Bronchial epithelial cell (primary cell): ENCODE data around the gene TNKS1BP1. TPM values are rescaled to one million over a fixed set of nuclear protein-coding genes. Genes with fewer than 3 reads are reported as not detected.

Experiments
- DNase-seq: peaks from one replicate; pipeline ENCODE4 v3.0.0-alpha.2; 2010; ENCODE audit warnings: low read depth
- FAIRE-seq: peaks from 2 replicates; lab custom pipeline; 2011; peaks lifted over from hg19 to GRCh38; lab: Jason Lieb, UNC
- H3K27me3 ChIP-seq: 2 replicates; pipeline ENCODE4 v1.5.1; 2011; ENCODE audit warnings: low read length; ENCODE audit not compliant: control insufficient read depth, insufficient read depth
- H3K36me3 ChIP-seq: 2 replicates; pipeline ENCODE4 v1.5.1; 2011; ENCODE audit warnings: low read length; ENCODE audit not compliant: control insufficient read depth, insufficient read depth
- H3K4me3 ChIP-seq: 2 replicates; pipeline ENCODE4 v1.5.1; 2011; ENCODE audit warnings: mild to moderate bottlenecking, low read depth, low read length, control low read depth
- total RNA-seq: library from RNA; depleted of rRNA; stranded (reverse); fragments of >200 nt; gene quantifications from 2 replicates; pipeline ENCODE4 v1.2.1, GENCODE V29; 2014
- TF ChIP-seq, protein P1 (sequence below): IDR thresholded peaks from 2 replicates; pipeline ENCODE4 v1.5.1; 2011; ENCODE audit warnings: mild to moderate bottlenecking, moderate library complexity, low read length, control low read depth, inconsistent platforms; ENCODE audit not compliant: insufficient read depth, severe bottlenecking

Gene TNKS1BP1
- total RNA-seq, 1 donor from 2014 or later = 67.9 TPM

DNA sequence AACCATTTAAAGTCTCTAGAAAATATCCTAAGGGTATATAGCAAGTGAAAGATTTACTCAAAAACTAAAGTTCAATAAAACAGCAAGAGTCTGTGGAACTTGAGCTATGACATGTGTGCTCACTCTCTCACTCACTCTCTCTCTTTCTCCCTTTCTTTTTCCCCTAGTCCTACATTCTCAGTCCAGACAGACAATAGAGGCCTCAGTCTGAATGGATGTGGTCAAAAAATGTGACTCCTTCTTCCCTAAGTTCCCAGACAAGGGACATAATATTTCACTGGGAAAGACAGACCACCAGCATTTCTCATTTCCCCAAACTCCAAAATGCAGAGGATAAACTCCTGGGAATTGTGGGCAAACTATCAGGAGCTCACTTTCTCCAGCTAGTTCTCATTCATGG lies 70.1 kb downstream of the TNKS1BP1 start:
- Histone ChIP-seq H3K36me3 (no peaks in the 10 kb centered on the region), H3K4me3 (no peak overlapping the region), H3K27me3 (no peaks in the 10 kb centered on the region)
- FAIRE-seq (no peak), DNase-seq (no peak)
- TF ChIP-seq, protein P1, sequence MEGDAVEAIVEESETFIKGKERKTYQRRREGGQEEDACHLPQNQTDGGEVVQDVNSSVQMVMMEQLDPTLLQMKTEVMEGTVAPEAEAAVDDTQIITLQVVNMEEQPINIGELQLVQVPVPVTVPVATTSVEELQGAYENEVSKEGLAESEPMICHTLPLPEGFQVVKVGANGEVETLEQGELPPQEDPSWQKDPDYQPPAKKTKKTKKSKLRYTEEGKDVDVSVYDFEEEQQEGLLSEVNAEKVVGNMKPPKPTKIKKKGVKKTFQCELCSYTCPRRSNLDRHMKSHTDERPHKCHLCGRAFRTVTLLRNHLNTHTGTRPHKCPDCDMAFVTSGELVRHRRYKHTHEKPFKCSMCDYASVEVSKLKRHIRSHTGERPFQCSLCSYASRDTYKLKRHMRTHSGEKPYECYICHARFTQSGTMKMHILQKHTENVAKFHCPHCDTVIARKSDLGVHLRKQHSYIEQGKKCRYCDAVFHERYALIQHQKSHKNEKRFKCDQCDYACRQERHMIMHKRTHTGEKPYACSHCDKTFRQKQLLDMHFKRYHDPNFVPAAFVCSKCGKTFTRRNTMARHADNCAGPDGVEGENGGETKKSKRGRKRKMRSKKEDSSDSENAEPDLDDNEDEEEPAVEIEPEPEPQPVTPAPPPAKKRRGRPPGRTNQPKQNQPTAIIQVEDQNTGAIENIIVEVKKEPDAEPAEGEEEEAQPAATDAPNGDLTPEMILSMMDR = no peak

DNA sequence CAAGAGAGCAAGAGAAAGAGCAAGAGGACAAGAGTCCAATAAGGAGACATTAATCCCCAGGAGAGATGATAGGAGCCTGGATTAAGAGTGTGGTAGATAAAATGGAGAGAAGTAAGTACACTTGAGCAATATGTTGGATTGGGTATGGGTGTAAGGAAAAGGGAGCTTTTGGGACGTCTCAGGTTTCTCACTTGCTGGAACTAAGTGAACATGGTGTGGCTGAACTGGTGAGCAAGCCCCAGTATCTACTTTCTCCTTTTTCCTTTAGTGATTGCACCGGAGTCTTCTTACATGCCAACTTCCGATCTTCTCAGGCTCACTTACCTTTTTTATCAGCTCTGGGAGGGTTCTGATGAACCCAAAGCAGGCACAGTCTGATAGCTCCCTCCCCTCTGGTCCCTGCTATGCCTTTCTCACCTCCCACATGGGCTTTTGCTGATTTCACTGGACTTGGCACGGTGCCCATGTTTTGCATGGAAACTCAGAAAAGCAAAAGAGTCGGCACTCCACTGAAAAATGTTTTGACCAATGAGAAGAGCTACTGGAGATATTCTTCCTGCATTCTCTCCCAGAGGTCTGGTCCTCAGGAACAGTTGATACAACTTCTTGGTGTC lies 73.2 kb downstream of the TNKS1BP1 start:
- H3K36me3 ChIP-seq = no peaks in the 10 kb centered on the region
- no peak overlapping the region for H3K4me3 ChIP-seq
- no peaks in the 10 kb centered on the region for H3K27me3 ChIP-seq
- FAIRE-seq = no peak
- DNase-seq = no peak
- TF ChIP-seq, protein P1 = no peak

DNA sequence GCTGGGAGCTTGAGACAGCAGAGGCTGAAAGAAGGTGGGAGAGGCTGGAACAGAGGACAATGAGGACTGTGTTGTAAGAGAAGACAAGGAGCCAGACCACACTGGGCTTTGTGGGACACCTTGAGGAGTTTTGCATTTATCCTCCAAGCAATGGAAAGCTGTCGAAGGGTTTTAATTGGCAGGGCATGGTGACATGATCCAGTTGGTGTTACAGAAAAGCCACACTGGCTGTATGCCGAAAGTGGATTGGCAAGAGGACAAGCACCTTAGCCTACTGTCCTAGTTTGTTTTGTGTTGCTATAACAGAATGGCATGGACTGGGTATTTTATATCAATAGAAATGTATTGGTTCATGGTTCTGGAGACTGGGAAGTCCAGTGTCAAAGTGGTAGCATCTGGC lies 73.7 kb downstream of the TNKS1BP1 start:
- no peaks in the 10 kb centered on the region for H3K27me3 ChIP-seq
- no peak overlapping the region for H3K4me3 ChIP-seq
- FAIRE-seq (no peak), DNase-seq (no peak)
- TF ChIP-seq, protein P1 = no peak
- no peaks in the 10 kb centered on the region for H3K36me3 ChIP-seq

Other genes with a start within 250 kb of the TNKS1BP1 start
- not detected in 2 replicates for gene LRRC55, start 143.0 kb downstream of the TNKS1BP1 start, total RNA-seq
- not detected in 2 replicates for gene APLNR, start 87.7 kb downstream of the TNKS1BP1 start, total RNA-seq
- 96.6 and 100 TPM in 2 replicates for gene SSRP1, start 10.9 kb upstream of the TNKS1BP1 start, total RNA-seq
- not detected in 2 replicates for gene P2RX3, start 13.4 kb upstream of the TNKS1BP1 start, total RNA-seq
- gene PRG3, start 56.2 kb upstream of the TNKS1BP1 start, total RNA-seq = not detected in 2 replicates
- under 0.01 TPM in 1 of 2 replicates, not detected in the other for gene PRG2, start 65.7 kb upstream of the TNKS1BP1 start, total RNA-seq
- gene SLC43A3, start 102.2 kb upstream of the TNKS1BP1 start, total RNA-seq = 1.8 and 3.2 TPM in 2 replicates
- gene RTN4RL2, start 135.6 kb upstream of the TNKS1BP1 start, total RNA-seq = not detected in 2 replicates
- 1.0 and 1.3 TPM in 2 replicates for gene SLC43A1, start 190.8 kb upstream of the TNKS1BP1 start, total RNA-seq
- gene TIMM10, start 205.8 kb upstream of the TNKS1BP1 start, total RNA-seq = 71.2 and 86.9 TPM in 2 replicates
- gene SMTNL1, start 212.6 kb upstream of the TNKS1BP1 start, total RNA-seq = not detected in 2 replicates
- 7.4 and 13.6 TPM in 2 replicates for gene UBE2L6, start 242.7 kb upstream of the TNKS1BP1 start, total RNA-seq